ENCODE results near the gene CTNND1.
"Not testable (repeated sequence)": the region's sequence is repeated elsewhere in the genome, so short reads cannot be mapped to it uniquely, and the experiment has no call there.

CTNND1 gene

GRCh38 chr11:57792060-57792541 lies 30.5 kb downstream of the CTNND1 start:
- peak; percentile 46 for DNase-seq

- no peak for DNase-seq
Measured at GRCh38 chr11:57792870-57793269, 31.3 kb downstream of the CTNND1 start.

- no peak for DNase-seq
Measured at GRCh38 chr11:57793351-57794115, 31.9 kb downstream of the CTNND1 start.

GRCh38 chr11:57798905-57799559 lies 37.4 kb downstream of the CTNND1 start:
- peak; percentile 17 for DNase-seq

GRCh38 chr11:57800444-57801182 lies 39.0 kb downstream of the CTNND1 start:
- DNase-seq: peak; percentile 61

GRCh38 chr11:57801183-57801485 lies 39.5 kb downstream of the CTNND1 start:
- no peak for DNase-seq

GRCh38 chr11:57802411-57802810 lies 40.8 kb downstream of the CTNND1 start:
- DNase-seq: no peak

GRCh38 chr11:57804466-57804865 lies 42.9 kb downstream of the CTNND1 start:
- no peak for DNase-seq

- no peak for DNase-seq
Measured at GRCh38 chr11:57805780-57806179, 44.2 kb downstream of the CTNND1 start.

GRCh38 chr11:57812634-57813033 lies 51.0 kb downstream of the CTNND1 start:
- no peak for DNase-seq

GRCh38 chr11:57815476-57815875 lies 53.9 kb downstream of the CTNND1 start:
- DNase-seq: no peak

GRCh38 chr11:57815877-57816276 lies 54.3 kb downstream of the CTNND1 start:
- DNase-seq: no peak

GRCh38 chr11:57818812-57819211 lies 57.2 kb downstream of the CTNND1 start:
- no peak for DNase-seq

- DNase-seq: no peak
Measured at GRCh38 chr11:57819252-57819979, 57.8 kb downstream of the CTNND1 start.

- DNase-seq: no peak
Measured at GRCh38 chr11:57823859-57824258, 62.3 kb downstream of the CTNND1 start.

GRCh38 chr11:57834852-57835251 lies 73.2 kb downstream of the CTNND1 start:
- DNase-seq: no peak

- not testable (repeated sequence) for DNase-seq
Measured at GRCh38 chr11:57838609-57839008, 77.0 kb downstream of the CTNND1 start.

- DNase-seq: no peak
Measured at GRCh38 chr11:57842873-57843272, 81.3 kb downstream of the CTNND1 start.

- DNase-seq: no peak
Measured at GRCh38 chr11:57867966-57868365, 106.4 kb downstream of the CTNND1 start.

GRCh38 chr11:57868491-57868890 lies 106.9 kb downstream of the CTNND1 start:
- no peak for DNase-seq

Data from fibroblast of skin of abdomen (primary cell).